ENCODE results near the gene EEF2.
A peak's percentile ranks its signal among the peaks of the same experiment; 100 is the strongest.

Gene EEF2

GRCh38 chr19:3984908-3985642, at the start of gene EEF2:
TSS of gene EEF2 (minus strand) at chr19:3985463. CDS start at chr19:3985380, 83 bp downstream.
- DNase-seq = peak; percentile 91 to 93
- Mint-ChIP-seq H3K9me3 (no peaks in the 10 kb centered on the region), H3K27me3 (no peaks in the 10 kb centered on the region), H3K4me3 (peak within 1 kb of the TSS; percentile 93 to 98), H3K4me1 (peaks cover 75% of the 10 kb centered on the region), H3K27ac (peak within 1 kb of the TSS; percentile 98 to 99)
- peak; percentile 57 for ATAC-seq

GRCh38 chr19:4034048-4035017, 49.1 kb upstream of the EEF2 start:
- Mint-ChIP-seq H3K4me1 (no peaks in the 10 kb centered on the region), H3K27ac (no peak overlapping the region), H3K9me3 (no peaks in the 10 kb centered on the region), H3K4me3 (no peak overlapping the region), H3K27me3 (no peaks in the 10 kb centered on the region)
- peak; percentile 9 for ATAC-seq
- DNase-seq = no peak

GRCh38 chr19:4033028-4033956, 48.0 kb upstream of the EEF2 start:
- DNase-seq = no peak
- Mint-ChIP-seq H3K9me3 (no peaks in the 10 kb centered on the region), H3K4me3 (no peak overlapping the region), H3K27ac (no peak overlapping the region), H3K4me1 (no peaks in the 10 kb centered on the region), H3K27me3 (no peaks in the 10 kb centered on the region)
- no peak for ATAC-seq

- Mint-ChIP-seq H3K9me3 (no peaks in the 10 kb centered on the region), H3K27ac (no peak overlapping the region), H3K4me3 (no peak overlapping the region), H3K27me3 (no peaks in the 10 kb centered on the region), H3K4me1 (no peaks in the 10 kb centered on the region)
- ATAC-seq (no peak), DNase-seq (no peak)
Observed at GRCh38 chr19:4032436-4032835, 47.2 kb upstream of the EEF2 start.

GRCh38 chr19:4031420-4031819, 46.2 kb upstream of the EEF2 start:
- Mint-ChIP-seq H3K27me3 (no peaks in the 10 kb centered on the region), H3K4me1 (no peaks in the 10 kb centered on the region), H3K9me3 (no peaks in the 10 kb centered on the region), H3K27ac (peak overlapping the region in 1 of 2 donors; percentile 94), H3K4me3 (no peak overlapping the region)
- DNase-seq (no peak), ATAC-seq (no peak)

- H3K9me3 Mint-ChIP-seq = no peaks in the 10 kb centered on the region
- no peak for ATAC-seq
- no peak overlapping the region for H3K4me3 Mint-ChIP-seq
- DNase-seq = no peak
- no peaks in the 10 kb centered on the region for H3K4me1 Mint-ChIP-seq
- no peak overlapping the region for H3K27ac Mint-ChIP-seq
- H3K27me3 Mint-ChIP-seq = no peaks in the 10 kb centered on the region
Observed at GRCh38 chr19:4030981-4031380, 45.7 kb upstream of the EEF2 start.

GRCh38 chr19:4030552-4030951, 45.3 kb upstream of the EEF2 start:
- no peaks in the 10 kb centered on the region for H3K27me3 Mint-ChIP-seq
- no peaks in the 10 kb centered on the region for H3K4me1 Mint-ChIP-seq
- no peak for DNase-seq
- peak overlapping the region in 1 of 2 donors; percentile 34 for H3K27ac Mint-ChIP-seq
- no peak overlapping the region for H3K4me3 Mint-ChIP-seq
- no peak for ATAC-seq
- H3K9me3 Mint-ChIP-seq = no peaks in the 10 kb centered on the region

- Mint-ChIP-seq H3K27me3 (no peaks in the 10 kb centered on the region), H3K27ac (peak overlapping the region in 1 of 2 donors; percentile 19), H3K4me3 (no peak overlapping the region), H3K9me3 (no peaks in the 10 kb centered on the region), H3K4me1 (no peaks in the 10 kb centered on the region)
- DNase-seq = no peak
- no peak for ATAC-seq
Observed at GRCh38 chr19:4029247-4029614, 44.0 kb upstream of the EEF2 start.

GRCh38 chr19:4028334-4029246, 43.3 kb upstream of the EEF2 start:
- Mint-ChIP-seq H3K27ac (no peak overlapping the region), H3K27me3 (no peaks in the 10 kb centered on the region), H3K9me3 (no peaks in the 10 kb centered on the region), H3K4me1 (no peaks in the 10 kb centered on the region), H3K4me3 (no peak overlapping the region)
- no peak for ATAC-seq
- DNase-seq = no peak

GRCh38 chr19:4027146-4027545, 41.9 kb upstream of the EEF2 start:
- no peak for ATAC-seq
- no peak for DNase-seq
- Mint-ChIP-seq H3K9me3 (no peaks in the 10 kb centered on the region), H3K27me3 (no peaks in the 10 kb centered on the region), H3K4me3 (no peak overlapping the region), H3K4me1 (no peaks in the 10 kb centered on the region), H3K27ac (peak overlapping the region in 1 of 2 donors; percentile 69)

- ATAC-seq (no peak), DNase-seq (no peak)
- H3K27ac Mint-ChIP-seq = no peak overlapping the region
Observed at GRCh38 chr19:4025317-4025716, 40.1 kb upstream of the EEF2 start.

GRCh38 chr19:4023600-4024398, 38.5 kb upstream of the EEF2 start:
- H3K4me3 Mint-ChIP-seq = no peak overlapping the region
- peak overlapping the region in 1 of 2 donors; percentile 87 for H3K27ac Mint-ChIP-seq
- H3K27me3 Mint-ChIP-seq = no peaks in the 10 kb centered on the region
- no peaks in the 10 kb centered on the region for H3K9me3 Mint-ChIP-seq
- DNase-seq (no peak), ATAC-seq (no peak)
- H3K4me1 Mint-ChIP-seq = peaks cover 8% of the 10 kb centered on the region

More at GRCh38 chr19:4025317-4025716, 40.1 kb upstream of the EEF2 start:
- H3K27me3 Mint-ChIP-seq = no peaks in the 10 kb centered on the region
- H3K4me1 Mint-ChIP-seq = peaks cover 3% of the 10 kb centered on the region
- no peaks in the 10 kb centered on the region for H3K9me3 Mint-ChIP-seq
- H3K4me3 Mint-ChIP-seq = no peak overlapping the region

- no peaks in the 10 kb centered on the region for H3K27me3 Mint-ChIP-seq
- no peak for DNase-seq
- peaks cover 32% of the 10 kb centered on the region for H3K4me1 Mint-ChIP-seq
- H3K27ac Mint-ChIP-seq = no peak overlapping the region
- no peak overlapping the region for H3K4me3 Mint-ChIP-seq
- no peak for ATAC-seq
- no peaks in the 10 kb centered on the region for H3K9me3 Mint-ChIP-seq
Observed at GRCh38 chr19:4019578-4019977, 34.3 kb upstream of the EEF2 start.

Measured in stimulated activated naive CD8-positive, alpha-beta T cell treated with anti-CD3 and anti-CD28 coated beads, Interleukin-15, amount 100 ng/mL, for 72 hours (primary cell).